CD4-positive, alpha-beta T cell treated with Interleukin-1 beta for 1 hour (primary cell): ENCODE data around the gene WFIKKN1.

ENCODE experiments used
- DNase-seq, 2 donors: peaks; one replicate each; pipeline ENCODE4 v3.0.0-alpha.2; 2020 to 2022

WFIKKN1 gene

DNA sequence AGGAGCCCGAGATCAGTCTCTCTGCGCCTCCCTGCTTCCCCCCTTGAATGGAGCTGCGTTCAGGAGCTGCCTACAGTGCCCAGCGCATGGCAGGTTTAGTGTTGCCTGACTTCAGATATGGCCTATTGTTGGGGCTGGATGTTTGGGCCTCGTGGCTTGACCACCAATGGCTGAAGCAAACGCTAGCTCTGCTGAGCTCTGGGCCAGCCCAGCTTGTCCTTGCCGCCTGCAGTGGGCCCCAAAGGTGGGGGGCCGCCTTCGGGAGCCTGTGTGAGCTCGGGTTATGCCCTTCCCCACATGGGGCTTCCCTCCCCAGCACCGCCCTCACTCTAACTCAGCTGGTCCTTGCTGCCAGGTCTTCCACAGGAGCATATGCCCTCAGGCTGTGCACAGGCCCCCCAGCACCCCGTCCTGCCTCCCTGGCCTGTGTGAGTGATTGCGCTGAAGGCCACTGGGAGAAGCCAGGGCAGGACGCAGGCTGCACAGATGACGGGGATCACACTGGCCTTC lies 7.3 kb downstream of the WFIKKN1 start:
- no peak for DNase-seq

- DNase-seq: no peak
These were observed 8.1 kb downstream of the WFIKKN1 start for GRCh38 chr16:638836-639235.

DNA sequence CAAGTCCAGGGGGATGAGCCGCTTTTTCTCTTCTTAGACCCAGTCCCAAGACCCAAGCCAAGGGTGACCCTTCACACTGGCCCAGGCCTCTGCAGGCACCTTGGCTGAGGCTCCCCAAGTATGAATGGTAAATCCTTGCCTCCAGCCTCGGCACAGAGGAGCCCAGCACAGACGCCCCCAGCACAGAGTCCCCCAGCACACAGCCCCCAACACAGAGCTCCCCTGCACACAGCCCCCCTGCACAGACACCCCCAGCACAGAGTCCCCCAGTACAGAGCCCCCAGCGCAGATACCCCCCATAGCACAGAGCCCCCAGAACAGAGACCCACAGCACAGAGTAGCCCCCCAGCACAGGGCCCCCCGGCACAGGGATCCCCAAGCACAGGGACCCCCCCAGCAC lies 9.8 kb downstream of the WFIKKN1 start:
- no peak for DNase-seq

DNA sequence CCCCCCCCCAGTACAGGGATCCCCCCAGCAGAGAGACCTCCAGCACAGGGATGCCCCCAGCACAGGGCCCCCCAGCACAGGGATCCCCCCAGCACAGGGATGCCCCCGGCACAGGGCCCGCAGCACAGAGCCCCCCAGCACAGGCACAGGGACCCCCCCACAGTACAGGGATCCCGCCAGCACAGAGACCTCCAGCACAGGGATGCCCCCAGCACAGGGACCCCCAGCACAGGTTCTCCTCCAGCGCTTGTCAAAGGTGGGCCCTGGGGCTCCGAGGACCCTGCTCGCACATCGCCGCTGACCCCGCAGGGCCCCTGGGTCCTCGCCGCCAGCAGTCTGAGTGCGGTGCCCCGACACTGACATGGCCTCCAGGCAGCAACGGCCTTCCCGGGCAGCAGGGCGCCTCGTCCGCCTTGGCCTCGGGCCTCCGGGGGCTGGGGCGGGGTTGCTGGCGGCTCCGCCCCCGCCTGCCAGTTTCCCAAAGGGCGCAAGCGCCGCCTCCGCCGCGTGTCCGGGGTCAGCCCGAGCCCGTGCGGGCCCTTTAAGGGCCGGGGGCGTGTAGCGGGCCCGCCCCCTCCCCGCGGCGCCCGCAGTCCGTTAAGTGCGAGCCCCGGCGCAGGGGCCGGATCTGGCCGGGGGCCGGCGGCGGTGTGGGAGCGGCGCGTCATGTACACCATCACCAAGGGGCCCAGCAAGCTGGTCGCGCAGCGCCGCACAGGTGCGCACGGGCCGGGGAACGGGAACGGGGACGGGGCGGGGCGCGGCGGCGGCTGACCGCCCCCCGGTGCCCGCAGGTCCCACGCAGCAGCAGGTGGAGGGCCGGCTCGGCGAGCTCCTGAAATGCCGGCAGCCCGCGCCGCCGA lies 10.8 kb downstream of the WFIKKN1 start, which contains the start of gene MCRIP2:
TSS of gene MCRIP2 (plus strand) at position 503 of the 863 bp plus-strand sequence. CDS start at position 667, 164 bp downstream.
- DNase-seq: peak; percentile 68 to 70

- DNase-seq: peak; percentile 22 to 69
These were observed 11.6 kb downstream of the WFIKKN1 start for GRCh38 chr16:642189-643049.

DNA sequence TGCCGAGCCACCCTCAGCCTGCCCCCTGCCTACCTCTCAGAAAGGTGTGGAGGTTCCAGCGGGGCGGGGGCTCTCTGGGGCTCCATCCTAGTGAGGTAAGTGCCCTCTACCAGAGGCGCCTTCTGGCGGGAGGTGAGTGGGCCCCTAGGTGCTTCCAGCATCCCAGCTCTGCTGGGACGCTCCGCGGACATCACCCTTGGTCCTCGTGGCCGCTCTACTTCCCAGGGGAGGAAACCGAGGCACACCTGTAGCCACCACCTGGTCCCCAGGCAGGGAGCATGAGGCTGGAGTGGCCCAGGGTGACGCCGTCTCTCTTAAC lies 12.2 kb downstream of the WFIKKN1 start:
- no peak for DNase-seq

- DNase-seq: no peak
These were observed 13.8 kb downstream of the WFIKKN1 start for GRCh38 chr16:644556-644955.

GRCh38 chr16:645852-646678 lies 15.3 kb downstream of the WFIKKN1 start:
- no peak for DNase-seq

DNA sequence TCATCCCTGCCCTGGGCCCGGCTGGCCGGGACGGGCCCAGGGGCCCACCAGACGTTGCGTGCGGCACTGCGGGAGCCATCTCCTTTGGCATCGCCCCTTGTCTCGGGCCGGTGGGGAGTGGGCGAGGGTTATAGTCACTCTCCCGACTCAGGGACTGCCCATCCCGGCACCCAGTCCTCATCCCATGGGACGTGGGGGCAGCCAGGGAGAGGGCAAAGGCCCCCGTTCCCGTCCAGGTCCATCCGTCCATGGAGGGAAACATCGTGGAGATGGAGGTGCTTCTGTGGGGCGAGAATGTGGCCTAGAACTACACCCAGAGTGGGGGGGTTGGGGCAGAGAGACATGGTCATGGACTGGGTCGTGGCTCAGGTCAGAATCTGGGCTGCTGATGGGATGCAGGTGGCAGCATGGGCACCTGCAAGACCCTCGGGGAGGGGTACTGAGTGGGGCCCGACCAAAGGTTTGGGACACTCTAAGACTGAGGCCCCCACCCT lies 15.9 kb downstream of the WFIKKN1 start:
- no peak for DNase-seq

DNA sequence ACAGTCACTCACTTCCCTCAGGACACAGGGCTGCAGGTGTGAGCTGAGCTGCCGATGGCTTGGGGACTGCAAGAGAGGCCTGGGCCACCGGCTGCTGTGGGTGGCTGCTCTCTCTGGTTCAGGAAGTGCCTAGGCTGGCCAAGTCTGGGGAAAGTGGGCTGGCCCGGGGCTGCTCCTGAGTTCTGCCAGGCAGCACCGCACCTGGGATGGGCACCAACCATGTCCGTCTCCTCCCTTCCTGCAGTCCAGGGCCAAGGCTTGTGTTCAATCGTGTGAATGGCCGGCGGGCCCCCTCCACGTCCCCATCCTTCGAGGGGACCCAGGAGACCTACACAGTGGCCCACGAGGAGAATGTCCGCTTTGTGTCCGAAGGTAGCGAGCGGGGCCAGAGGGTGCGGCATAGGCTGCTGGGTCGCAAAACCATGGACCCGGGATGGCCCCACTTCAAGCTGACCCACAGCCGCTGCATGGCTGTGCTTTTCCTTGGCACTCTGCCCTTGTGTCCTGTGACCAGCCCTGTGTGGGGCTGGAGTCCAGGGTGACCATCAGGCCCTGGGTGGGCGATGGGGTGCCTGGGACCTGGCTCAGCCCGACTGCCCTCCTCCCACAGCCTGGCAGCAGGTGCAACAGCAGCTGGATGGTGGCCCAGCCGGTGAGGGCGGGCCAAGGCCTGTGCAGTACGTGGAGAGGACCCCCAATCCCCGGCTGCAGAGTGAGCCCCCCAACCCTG lies 16.6 kb downstream of the WFIKKN1 start:
- no peak for DNase-seq

DNA sequence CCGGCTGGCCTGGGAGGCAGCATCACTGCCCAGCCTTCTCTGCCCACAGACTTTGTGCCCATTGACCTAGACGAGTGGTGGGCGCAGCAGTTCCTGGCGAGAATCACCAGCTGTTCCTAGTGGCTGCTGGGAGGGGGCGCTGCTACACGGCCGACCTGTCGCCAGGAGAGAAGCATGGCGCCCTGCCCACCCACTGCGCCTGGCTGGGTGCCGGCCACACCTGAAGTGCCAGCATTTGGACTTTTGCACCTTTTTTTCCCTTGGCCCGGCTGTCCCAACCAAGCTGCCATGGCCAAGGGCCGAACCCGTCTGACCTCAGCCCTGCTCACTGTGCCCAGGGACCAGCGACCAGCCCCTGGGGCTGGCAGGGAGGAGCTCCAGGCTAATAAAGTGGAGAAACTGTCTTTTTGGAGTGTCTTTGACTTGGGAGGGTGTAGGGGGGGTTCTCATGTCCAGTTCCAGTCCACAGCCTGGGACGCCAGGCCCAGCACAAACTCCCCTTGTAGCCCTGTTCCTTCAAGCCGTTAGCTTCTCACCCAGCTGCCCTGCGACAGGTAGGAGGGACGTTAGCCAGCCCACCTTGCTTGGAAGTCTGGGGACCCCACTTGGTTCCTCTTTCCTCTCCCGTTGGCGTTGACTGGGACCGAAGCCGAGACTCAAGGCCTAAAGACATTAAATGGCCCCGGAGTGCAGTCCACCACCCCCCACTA lies 17.4 kb downstream of the WFIKKN1 start:
- DNase-seq: peak; percentile 26 to 40

DNA sequence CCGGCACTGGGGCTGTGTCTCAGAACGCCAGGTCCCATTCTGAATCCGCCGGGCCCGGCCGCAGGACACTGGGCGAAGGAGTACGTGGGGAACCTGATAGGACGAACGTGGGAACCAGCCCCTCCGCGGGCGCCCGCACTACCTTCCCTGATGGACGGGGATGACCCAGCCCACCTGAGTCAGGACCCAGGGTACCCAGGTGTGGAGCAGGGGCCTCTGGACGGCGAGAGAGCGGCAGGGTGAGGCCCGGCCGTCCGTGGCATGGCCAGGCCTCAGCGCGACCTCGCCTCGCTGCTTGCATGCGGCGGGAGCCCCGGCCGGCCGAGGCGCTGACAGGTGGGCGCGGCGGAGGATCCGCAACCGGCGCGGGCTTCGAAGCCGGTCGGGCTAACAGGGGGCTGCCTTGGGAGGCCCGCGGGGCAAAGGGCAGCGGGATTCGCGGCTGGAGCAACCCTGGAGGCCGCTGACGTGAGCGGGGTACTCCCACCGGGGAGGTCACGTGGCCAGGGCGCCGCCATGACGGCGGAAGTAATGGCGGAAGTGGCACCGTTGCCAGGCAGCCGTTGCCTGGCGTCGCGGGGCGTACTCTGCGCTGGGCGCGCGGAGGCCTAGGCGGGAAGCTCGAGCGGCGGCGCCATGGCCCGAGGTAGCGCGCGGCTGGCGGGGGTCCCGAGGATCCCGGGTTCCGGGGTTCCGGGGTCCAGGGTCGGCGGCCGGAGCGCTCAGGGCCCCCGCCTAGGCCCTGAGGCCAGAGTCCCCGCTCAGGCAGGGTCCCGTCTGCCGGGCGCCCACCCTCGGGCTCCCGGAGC lies 18.2 kb downstream of the WFIKKN1 start, which contains the start of gene WDR90:
TSS of gene WDR90 (plus strand) at position 585 of the 809 bp plus-strand sequence. CDS start at position 637, 52 bp downstream.
- DNase-seq: peak; percentile 89 to 90

DNA sequence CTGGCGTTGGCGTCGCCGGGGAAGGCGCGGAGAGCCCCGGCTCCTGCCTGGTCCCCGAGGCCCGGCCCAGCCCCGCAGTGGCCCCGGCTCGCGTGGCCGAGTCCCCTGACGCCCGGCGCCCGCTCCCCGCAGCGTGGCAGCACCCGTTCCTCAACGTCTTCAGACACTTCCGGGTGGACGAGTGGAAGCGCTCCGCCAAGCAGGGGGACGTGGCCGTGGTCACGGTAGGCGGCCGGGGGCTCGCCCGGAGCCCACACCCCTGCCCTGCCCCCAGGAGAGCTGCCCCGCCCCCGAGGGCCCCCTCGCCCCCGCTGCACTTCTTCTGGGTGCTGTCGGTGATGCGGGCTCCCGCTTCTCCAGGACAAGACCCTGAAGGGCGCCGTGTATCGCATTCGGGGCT lies 18.8 kb downstream of the WFIKKN1 start:
- DNase-seq: no peak

GRCh38 chr16:651844-652243 lies 21.1 kb downstream of the WFIKKN1 start:
- DNase-seq: no peak

DNA sequence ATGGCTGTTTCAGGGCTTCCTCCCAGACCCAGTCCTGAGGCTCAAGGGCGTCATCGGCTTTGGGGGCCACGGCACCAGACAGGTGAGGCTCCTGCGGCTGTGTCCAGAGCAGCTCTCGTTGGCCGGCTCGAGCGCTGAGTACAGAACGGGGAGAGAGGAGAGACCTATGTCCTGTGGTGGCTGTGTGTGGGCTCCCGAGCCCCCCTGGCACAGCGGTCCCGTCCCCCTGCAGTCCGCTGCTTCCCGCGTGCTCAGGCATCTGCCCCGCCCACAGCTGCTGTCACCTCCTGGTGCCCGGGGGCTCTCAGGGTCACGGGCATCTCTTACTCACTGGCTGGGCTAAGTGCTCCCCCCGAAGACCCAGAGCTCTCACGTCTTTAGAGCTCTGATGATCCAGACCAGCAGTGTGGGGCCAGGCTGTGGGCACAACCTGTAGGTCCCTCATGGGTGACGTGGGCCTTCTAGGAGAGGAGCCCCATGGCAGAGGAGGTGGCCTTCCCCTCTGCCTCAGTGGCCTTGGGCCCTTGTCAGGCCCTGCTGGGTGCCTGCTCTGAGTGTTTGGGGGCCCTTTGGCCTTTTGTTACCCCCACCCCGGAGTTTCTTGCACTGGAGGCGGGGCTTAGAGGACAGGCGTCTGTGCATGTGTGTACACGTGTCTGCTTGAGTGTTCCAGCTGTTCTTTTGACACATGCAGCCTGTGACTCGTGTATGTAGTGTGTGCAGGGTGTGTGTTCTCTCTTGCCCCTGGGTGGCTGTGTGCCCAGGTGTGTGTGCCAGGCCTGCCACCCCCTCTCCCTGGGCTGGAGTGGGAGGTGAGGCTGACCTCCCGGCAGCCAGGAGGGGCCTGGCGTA lies 21.9 kb downstream of the WFIKKN1 start:
- DNase-seq: no peak

DNA sequence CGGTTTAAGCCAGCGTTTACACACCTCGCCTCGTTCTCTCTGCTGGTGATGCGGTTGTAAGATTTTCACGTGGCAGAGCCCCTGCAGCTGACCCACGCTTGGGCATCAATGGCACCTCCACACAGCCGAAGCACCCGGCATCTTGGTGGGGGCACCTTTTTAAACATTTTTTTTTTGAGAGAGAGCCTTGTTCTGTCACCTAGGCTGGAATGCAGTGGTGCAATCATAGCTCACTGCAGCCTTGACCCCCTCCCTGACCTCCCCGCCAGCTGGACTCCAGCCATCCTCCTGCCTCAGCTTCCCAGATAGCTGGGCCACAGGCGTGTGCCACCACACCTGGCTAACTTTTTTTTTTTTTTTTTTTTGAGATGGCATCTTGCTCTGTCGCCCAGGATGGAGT lies 23.2 kb downstream of the WFIKKN1 start:
- DNase-seq: no peak

GRCh38 chr16:657487-657886 lies 26.7 kb downstream of the WFIKKN1 start:
- DNase-seq: no peak

DNA sequence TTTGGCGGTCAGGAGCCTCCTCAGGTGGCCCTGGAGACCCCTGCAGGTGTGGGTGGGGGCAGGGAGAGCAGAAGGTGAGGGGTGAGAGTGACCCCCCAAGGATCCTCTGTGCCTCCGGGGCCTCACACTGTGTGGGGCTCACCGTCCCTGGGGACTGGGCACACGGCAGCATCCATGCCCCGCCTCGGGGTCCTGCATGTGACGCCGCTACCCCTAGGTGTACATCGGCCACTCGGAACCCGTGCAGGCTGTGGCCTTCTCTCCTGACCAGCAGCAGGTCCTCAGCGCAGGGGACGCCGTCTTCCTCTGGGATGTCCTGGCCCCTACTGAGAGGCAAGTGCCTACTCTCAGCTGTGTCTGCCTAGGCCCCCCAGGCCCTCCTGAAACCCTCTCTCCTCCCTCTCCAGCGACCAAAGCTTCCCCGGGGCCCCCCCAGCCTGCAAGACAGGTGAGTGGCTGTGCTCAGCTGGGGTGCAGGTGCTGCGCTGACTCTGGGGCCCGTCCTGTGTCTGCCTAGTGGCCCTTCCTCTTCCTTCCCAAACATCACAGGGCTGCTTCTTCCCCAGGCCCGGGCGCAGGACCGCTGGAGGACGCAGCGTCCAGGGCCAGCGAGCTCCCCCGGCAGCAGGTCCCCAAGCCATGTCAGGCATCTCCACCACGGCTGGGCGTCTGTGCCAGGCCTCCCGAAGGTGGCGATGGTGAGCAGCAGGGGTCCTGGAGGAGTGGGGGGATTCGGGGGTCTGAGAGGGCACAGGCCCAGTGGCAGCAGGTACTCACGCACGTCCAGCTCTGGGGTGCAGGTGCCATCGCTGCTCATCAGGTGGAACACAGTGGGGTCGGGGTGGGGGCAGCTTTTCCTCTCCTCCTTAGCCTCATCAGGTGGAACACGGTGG lies 28.1 kb downstream of the WFIKKN1 start:
- no peak for DNase-seq
